Muscle of arm (tissue), 14 donors: Measurements from ENCODE around the gene SCRN3. TPM values are rescaled to one million over a fixed set of nuclear protein-coding genes. Genes with fewer than 3 reads are reported as not detected.
"Not testable (repeated sequence)": the region's sequence is repeated elsewhere in the genome, so short reads cannot be mapped to it uniquely, and the experiment has no call there.

Experiments used
- DNase-seq: peaks from one replicate; pipeline ENCODE4 v3.0.0-alpha.2; 2013
- long read RNA-seq, 11 donors: transcript quantifications; one replicate each; lab custom pipeline, GENCODE V29; 2026
- polyA plus RNA-seq, 12 donors: library from polyadenylated mRNA; unstranded; fragments of 120-200 nt; gene quantifications; one replicate each; pipeline ENCODE4 v1.2.1, GENCODE V29; 2013; ENCODE audit not compliant: insufficient read length in 12 of 12

SCRN3 gene, protein sequence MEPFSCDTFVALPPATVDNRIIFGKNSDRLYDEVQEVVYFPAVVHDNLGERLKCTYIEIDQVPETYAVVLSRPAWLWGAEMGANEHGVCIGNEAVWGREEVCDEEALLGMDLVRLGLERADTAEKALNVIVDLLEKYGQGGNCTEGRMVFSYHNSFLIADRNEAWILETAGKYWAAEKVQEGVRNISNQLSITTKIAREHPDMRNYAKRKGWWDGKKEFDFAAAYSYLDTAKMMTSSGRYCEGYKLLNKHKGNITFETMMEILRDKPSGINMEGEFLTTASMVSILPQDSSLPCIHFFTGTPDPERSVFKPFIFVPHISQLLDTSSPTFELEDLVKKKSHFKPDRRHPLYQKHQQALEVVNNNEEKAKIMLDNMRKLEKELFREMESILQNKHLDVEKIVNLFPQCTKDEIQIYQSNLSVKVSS
- polyA plus RNA-seq = 10 to 100 TPM in 11 of 12 donors, not detected in 1; 32.6 to 56.7 (median 36.4) TPM
- long read RNA-seq, donor 1, partial matches to known transcripts = 0 of 3 reads
- long read RNA-seq, donor 1, other reads (novel, unspliced or antisense) = 0 of 3 reads
- long read RNA-seq, donor 2 = 0 reads
- long read RNA-seq, donor 3, partial matches to known transcripts = 0 of 3 reads
- long read RNA-seq, donor 3, other reads (novel, unspliced or antisense) = 0 of 3 reads
- long read RNA-seq, donor 4, partial matches to known transcripts = 0 of 1 reads
- long read RNA-seq, donor 4, other reads (novel, unspliced or antisense) = 0 of 1 reads
- long read RNA-seq, donor 5, partial matches to known transcripts = 11 of 15 reads
- long read RNA-seq, donor 5, other reads (novel, unspliced or antisense) = 0 of 15 reads
- long read RNA-seq, donor 6 = 0 reads
- long read RNA-seq, donor 7, partial matches to known transcripts = 0 of 2 reads
- long read RNA-seq, donor 7, other reads (novel, unspliced or antisense) = 0 of 2 reads
- long read RNA-seq, donor 8, partial matches to known transcripts = 0 of 3 reads
- long read RNA-seq, donor 8, other reads (novel, unspliced or antisense) = 0 of 3 reads
- long read RNA-seq, donor 9, partial matches to known transcripts = 0 of 2 reads
- long read RNA-seq, donor 9, other reads (novel, unspliced or antisense) = 0 of 2 reads
- long read RNA-seq, donor 10, partial matches to known transcripts = 0 of 2 reads
- long read RNA-seq, donor 10, other reads (novel, unspliced or antisense) = 0 of 2 reads
- long read RNA-seq, donor 11, transcript SCRN3-201 (8 exons, 3,037 nt) = major isoform, 8 of 8 reads
- long read RNA-seq, donor 11, partial matches to known transcripts = 0 of 8 reads
- long read RNA-seq, donor 11, other reads (novel, unspliced or antisense) = 0 of 8 reads

DNA sequence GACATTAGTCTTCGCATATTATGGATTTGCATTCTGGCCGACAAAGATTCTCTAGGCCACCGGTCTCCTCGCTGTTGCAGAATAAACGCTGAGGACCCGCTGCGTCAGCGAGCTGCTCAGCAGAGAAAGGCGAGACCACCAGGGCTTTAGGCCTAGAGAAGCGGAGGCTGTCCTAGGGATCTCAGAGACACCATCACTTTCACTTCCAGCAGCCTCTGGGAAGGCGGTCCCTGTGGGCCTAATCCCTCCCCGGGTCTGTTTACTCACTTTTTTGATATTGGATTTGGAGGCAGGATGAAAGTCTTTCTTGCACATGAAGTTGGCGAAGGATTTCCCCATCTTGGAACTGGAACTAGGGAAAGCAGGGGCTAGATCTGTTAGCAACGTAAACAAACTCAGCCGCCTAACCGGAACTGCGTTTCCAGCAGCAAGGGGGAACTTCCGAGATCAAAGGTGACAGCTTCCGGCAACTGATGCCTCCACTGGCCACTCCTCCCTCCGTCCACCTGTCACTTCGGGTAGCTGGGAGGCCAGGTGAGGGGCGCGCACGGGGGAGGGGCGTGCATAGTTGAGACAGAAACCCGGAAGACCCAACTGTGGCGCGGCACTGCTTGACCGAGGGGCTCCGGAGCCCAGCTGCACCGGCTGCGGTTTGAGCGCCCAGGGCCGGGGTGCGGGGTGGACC is at the start of gene SCRN3:
SCRN3 (plus strand) TSS at position 447 of the 685 bp plus-strand sequence. CDS start 2,554 bp downstream, outside the sequence.
- DNase-seq = peak; percentile 88

DNA sequence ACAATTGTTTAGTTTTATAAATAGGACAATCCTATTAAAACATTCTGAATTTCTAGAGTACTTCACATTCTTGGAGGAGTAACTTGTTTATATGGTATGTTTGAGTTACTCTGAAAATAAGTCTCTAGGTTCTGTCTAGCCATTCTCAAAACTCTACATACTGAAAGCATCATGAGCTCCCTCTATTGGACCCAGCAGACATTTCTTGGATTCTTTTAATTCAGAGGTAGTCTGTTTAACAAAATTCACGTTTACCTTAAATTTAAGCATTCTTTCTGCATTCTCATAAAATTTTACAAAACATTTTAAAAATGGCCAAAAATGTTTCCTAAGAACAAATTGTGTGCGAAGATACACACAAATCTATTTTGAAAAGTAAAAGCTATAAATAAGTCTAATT is 45.5 kb upstream of the SCRN3 start:
- no peak for DNase-seq

DNA sequence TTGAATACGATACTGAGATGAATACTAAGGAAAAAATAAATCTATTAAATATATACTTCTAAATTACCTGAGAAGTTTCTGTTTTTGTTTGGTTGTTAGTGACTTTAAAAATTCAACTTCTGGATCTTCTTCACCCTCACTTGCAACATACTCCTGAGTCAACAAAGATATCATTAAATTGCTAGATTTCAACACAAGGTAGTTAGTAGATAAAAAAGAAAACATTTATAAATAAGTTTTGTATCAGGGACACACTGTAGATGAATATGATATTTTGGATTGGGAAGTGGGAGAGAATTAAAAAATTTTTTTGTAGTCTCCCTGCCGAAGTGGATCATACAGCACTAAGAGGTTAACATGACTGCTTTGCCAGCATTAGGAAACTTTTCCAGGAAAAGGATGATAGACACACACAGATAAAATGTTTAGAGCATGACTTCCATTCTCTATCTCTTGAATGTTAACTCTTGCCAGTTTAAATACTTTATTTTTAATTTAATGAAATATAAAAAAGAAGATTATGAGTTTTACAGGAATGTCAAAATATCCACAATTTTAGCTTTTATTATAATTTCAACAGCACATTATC is 44.8 kb upstream of the SCRN3 start:
- DNase-seq = no peak

DNA sequence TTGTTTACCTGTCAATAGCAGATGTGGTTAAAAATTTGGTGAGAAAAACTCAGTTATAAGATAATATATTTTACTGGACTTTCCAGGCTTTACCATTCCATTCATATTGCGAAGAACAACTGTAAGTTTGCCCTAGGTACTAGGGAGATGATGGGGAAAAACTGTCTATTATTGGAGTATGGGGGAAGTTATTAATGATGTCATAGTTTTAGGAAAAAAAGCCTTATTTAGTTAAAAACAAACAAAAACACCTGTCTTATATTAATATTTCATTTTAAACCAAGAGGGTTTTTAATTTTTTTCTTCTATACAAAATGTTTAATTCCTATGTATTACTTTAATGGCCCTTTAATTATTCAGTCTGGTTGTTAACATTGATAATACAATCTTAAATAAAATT is 42.5 kb upstream of the SCRN3 start:
- DNase-seq = no peak

DNA sequence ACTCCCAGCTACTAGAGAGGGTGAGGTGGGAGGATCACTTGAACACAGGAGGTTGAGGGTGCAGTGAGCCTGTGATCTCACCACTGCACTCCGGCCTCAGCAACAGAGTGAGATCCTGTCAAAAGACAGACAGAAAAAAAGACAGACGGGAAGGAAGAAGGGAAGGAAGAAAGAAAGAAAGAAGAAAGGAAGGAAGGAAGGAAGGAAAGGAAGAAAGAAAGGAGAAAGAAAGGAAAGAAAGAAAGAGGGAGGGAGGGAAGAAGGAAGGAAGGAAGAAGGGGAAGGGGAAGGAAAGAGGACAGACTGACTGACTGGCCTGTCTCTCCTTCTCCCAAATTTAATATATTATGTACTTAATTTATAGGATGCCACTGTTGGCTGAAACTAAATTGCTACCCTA is 39.2 kb upstream of the SCRN3 start:
- no peak for DNase-seq

DNA sequence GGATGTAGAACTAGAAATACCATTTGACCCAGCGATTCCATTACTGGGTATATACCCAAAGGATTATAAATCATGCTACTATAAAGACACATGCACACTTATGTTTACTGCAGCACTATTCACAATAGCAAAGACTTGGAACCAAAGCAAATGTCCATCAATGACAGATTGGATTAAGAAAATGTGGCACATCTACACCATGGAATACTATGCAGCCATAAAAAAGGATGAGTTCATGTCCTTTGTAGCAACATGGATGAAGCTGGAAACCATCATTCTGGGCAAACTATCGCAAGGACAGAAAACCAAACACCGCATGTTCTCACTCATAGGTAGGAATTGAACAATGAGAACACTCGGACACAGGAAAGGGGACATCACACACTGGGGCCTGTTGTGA is 35.9 kb upstream of the SCRN3 start:
- not testable (repeated sequence) for DNase-seq

DNA sequence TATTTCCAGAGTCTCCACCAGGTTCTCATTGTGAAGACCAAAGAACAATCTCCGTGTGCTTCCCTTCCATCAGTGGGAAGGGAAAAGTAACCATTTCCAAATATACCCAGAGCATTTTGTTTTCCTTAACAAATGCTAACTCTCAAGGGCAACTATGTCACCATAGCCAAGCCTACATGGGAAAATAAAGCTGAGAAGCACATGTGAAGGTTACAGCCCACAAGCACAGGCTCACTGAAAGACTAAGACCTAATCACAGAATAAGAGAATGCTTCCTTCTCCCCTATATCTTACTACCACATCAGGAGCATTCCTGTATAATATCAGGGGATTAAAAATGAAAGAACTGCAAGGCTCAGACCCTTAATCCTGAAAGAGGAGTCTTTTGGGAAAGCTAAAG is 32.6 kb upstream of the SCRN3 start:
- no peak for DNase-seq

DNA sequence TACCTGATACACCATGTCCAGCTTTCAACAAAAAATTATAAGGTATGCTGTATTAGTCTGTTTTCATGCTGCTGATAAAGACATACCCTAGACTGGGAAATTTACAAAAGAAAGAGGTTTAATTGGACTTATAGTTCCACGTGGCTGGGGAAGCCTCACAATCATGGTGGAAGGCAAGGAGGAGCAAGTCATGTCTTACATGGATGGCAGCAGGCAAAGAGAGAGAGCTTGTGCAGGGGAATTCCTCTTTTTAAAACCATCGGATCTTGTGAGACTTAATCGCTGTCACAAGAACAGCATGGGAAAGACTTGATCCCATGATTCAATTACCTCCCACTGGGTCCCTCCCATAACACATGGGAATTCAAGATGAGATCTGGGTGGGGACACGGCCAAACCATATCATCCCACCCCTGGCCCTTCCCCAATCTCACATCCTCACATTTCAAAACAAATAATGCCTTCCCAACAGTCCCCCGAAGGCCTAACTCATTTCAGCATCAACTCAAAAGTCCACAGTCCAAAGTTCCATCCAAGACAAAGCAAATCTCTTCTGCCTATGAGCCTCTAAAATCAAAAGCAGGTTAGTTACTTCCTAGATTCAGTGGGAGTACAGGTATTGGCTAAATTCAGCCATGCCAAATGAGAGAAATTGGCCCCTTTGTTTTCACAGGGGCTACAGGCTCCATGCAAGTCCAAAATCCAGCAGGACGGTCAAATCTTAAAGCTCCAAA is 31.9 kb upstream of the SCRN3 start:
- DNase-seq = not testable (repeated sequence)

DNA sequence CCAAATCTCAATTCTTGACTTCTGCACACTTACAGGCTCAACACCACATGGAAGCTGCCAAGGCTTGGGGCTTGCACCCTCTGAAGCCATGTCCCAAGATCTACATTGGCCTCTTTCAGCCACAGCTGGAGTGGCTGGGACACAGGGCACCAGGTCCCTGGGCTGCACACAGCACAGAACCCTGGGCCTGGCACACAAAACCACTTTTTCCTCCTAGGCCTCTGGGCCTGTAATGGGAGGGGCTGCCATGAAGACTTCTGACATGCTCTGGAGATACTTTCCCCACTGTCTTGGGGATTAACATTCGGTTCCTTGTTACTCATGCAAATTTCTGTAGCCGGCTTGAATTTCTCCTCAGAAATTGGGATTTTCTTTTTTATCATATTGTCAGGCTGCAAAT is 30.9 kb upstream of the SCRN3 start:
- no peak for DNase-seq

DNA sequence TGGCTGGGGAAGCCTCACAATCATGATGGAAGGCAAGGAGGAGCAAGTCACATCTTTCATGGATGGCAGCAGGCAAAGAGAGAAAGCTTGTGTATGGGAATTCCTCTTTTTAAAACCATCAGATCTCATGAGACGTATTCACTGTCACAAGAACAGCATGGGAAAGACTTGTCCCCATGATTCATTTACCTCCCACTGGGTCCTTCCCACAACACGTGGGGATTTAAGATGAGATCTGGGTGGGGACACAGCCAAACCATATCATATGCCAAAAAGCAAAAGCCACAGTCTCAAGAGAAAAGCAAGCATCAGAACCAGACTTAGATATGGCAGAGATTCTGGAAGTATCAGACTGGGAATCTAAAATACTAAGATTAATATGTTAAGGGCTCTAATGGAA is 30.0 kb upstream of the SCRN3 start:
- DNase-seq = no peak

DNA sequence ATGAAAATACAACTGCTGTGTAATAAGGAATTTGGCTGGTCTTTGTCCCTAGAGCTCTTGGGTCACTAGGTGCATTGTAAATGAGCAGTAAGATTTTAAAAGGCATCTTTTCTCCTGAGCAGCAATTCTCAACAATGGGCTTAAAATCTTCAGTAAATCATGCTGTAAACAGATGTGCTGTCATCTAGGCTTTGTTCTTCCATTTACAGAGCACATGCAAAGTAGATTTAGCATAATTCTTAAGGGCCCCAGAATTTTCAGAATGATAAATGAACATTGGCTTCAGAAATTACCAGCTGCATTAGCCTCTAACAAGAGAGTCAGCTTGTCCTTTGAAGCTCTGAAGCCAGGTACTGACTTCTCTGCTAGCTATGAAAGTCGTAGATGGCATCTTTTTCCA is 26.8 kb upstream of the SCRN3 start:
- no peak for DNase-seq

DNA sequence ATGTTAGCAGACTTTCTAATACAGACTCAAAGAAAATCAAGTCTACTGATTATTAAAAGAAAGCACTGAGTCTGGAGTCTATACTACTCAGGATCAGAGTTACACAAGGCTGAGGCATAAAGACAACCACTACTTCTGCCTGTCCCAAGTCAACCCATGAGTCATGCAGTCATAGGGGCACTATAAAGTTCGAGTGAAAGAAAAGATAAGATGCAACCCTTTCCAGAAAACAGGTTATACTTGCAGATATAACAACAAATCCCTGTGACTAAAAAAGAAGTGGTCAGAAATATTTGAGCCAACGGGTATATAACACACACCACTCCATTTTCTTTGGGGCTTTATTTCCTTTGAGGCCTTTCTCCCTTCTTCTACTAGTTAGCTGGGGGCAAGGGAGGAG is 18.6 kb upstream of the SCRN3 start:
- DNase-seq = no peak

DNA sequence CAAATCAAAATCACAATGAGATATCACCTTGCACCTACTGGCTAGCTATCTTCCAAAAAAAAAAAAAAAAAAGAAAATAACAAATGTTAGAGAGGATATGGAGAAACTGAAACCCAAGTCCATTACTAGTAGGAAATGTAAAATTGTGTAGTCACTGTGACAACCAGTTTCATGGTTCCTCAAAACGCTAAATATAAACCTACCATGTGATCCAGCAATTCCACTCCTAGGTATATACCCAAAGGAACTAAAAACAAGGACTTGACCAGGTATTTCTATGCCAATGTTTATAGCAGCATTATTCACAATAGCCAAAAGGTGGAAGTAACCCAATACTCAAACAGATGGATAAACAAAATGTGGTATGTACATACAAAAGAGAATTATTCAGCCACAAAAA is 11.7 kb upstream of the SCRN3 start:
- no peak for DNase-seq

DNA sequence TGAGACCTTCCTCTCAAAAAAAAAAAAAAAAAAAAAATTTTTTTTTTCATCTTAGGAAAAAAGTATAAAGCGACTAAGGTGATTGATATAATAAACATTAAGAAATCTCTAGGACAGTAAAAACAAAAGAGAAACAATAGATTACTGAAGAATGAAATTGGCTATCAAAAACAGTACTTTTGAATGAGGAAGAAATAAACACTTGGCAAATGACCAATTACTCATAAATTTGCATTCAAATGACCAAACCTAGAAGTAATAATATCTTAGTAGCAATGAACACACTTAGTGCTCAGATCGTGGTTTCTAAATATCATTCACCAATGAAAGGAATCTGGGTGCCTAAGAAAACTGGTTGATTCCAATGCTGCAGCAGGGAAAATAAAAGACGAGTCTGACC is 10.3 kb upstream of the SCRN3 start:
- no peak for DNase-seq

DNA sequence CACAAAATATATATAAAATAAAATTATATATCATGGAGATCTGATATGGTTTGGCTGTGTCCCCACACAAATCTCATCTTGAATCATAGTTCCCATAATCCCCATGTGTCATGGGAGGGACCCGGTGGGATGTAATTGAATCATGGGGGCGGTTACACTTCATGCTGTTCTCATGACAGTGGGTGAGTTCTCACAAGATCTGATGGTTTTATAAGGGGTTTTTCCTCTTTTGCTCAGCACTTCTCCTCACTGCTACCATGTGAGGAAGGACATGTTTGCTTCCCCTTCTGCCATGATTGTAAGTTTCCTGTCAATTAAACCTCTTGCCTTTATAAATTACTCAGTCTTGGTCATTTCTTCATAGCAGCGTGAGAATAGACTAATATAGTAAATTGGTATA is 6.8 kb upstream of the SCRN3 start:
- DNase-seq = not testable (repeated sequence)

DNA sequence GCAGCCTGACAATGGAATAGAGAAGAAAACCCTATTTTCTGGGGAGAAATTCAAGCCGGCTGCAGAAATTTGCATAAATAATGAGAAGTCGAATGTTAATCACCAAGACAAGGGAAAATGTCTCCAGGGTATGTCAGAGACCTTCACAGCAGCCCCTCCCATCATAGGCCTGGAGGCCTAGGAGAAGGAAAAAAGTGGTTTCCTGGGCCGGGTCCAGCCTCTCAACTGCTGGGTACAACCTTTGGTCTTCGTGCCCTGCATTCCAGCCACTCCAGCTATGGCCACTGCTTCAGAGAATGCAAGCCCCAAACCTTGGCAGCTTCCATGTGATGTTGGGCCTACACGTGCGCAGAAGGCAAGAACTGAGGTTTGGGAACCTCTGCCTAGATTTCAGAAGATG is 6.0 kb upstream of the SCRN3 start:
- no peak for DNase-seq

DNA sequence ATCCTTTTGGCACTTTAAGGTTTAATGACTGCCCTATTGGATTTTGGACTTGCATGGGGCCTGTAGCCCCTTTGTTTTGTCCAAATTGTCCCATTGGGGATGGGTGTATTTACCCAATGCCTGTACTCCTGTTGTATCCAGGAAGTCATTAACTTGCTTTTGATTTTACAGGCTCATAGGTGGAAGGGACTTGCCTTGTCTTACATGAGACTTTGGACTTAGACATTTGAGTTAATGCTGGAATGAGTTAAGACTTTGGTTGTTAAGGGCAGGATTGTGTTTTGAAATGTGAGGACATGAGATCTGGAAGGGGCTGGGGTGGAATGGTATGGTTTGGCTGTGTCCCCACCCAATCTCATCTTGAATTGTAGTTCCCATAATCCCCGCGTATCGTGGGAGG is 5.2 kb upstream of the SCRN3 start:
- DNase-seq = not testable (repeated sequence)

DNA sequence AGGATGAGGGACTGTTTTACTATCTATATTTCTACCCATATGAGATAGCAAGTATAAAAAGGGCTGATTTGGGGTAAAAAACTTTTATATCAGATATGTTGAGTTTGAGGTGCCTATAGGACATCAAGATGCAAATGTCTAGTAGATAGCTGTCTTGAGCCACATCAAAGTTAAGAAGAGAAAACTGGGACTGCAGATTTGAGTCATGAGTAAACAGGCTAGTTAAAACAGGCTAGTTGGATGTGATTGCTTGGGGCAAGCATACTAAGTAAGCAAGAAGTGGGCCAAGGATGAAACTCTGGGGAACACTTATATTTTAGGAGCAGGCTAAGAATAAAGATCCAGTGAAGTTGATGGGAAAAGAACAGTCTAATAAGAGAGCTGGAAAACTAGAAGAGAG is 2.8 kb upstream of the SCRN3 start:
- no peak for DNase-seq

DNA sequence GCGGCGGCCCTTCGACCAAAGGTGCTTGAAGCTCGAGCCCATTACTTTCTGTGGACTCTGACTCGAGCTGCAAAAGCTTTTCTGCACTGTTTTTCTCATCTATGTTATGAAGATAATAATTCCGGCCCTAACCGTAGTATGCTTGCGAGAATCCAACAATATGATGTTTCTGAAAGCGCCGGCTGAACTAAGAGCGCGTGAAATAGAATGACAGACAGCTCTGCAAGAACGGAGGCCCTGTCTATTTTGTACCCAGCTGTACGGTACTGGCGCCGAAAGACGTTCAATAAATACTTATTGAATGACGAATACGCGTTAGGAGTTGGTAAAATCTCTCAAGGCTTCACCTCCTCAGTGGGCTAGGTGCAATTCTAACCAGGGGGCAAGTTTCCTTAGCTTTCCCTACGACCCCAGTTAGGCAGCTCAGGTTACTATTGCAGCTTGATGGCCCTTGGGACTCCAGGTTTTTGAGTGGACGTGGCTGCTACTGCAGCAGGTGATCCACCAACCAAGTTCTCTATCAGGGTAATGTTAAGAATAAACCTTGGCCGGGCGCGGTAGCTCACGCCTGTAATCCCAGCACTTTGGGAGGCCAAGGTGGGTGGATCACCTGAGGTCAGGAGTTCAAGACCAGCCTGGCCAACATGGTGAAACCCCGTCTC is 570 bp downstream of the SCRN3 start:
- DNase-seq = no peak

DNA sequence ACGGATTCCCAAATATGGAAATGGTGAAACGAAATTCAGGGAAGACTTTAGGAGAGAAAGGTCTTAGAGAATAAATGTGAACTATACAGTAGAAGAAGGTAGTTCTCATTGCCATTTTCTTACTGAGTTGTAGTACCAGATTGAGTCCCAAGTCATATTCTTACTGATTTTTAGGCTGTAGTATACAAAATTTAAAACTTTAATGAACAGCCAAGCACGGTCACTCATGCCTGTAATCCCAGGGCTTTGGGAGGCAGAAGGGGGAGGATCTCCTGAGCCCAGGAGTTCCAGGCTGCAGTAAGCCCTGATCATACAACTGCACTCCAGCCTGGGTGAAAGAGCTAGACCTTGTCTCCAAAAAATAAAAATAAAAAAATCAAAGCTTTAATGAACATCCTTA is 2.2 kb downstream of the SCRN3 start:
- DNase-seq = no peak
